Transverse colon (tissue), 3 donors: ENCODE results near the gene ZNF786.

Experiments
- CTCF ChIP-seq, 5 experiments: fragments of 200-600 bp in 3 of 5; fragments of 450-650 bp in 2 of 5; sonication (generic) in 3 of 5; IDR thresholded peaks; 1 replicate in 2 of 5; 2 replicates in 3 of 5; pipeline ENCODE4 v1.5.1; 2016 to 2017; ENCODE audit warnings: antibody characterized with exemption in 5 of 5, inconsistent platforms in 3 of 5, mild to moderate bottlenecking in 2 of 5, moderate library complexity in 1 of 5
- POLR2A ChIP-seq: fragments of 450-650 bp; IDR thresholded peaks from one replicate; pipeline ENCODE4 v1.6.1; 2016; ENCODE audit warnings: antibody characterized with exemption, mild to moderate bottlenecking, moderate library complexity

GRCh38 chr7:149084407-149084806, 6.1 kb downstream of the ZNF786 start:
- no peak for TF ChIP-seq CTCF (IDR thresholded peaks at IDR 0.05)
- TF ChIP-seq POLR2A: no peak
